SK-N-SH (cell line): ENCODE measurements around the gene RNU7-1. TPM values are rescaled to one million over a fixed set of nuclear protein-coding genes. Genes with fewer than 3 reads are reported as not detected.

Experiments
- CTCF ChIA-PET: fragments of 300-600, 350-600 bp; formaldehyde crosslinking; extraction: SDS; loops from one replicate; lab custom pipeline; 2021; lab: Yijun Ruan, JAX
- POLR2A ChIA-PET: fragments of 350-600 bp; sonication (Branson Sonifier 250); formaldehyde crosslinking; extraction: SDS; loops from one replicate; lab custom pipeline; 2020; ENCODE audit warnings: antibody characterized with exemption, inconsistent platforms; lab: Yijun Ruan, JAX
- DNase-seq: peaks from one replicate; pipeline ENCODE4 v3.0.0; 2012
- H2AFZ ChIP-seq: fragments of 200-600 bp; sonication (generic); 2 replicates; pipeline ENCODE4 v1.8.1; 2016; ENCODE audit warnings: antibody characterized with exemption, mild to moderate bottlenecking, low read depth
- H3F3A ChIP-seq: fragments of 200-600 bp; sonication (generic); replicated peaks from 2 replicates; pipeline ENCODE3; 2016; ENCODE audit warnings: antibody characterized with exemption, mild to moderate bottlenecking; ENCODE audit not compliant: insufficient read depth
- H3K27ac ChIP-seq, 2 experiments: fragments of 200-500 bp in 1 of 2; fragments of 200-600 bp in 1 of 2; sonication (Bioruptor generic) in 1 of 2; sonication (generic), shearing (Covaris generic) in 1 of 2; 2 replicates each; pipeline versions ENCODE4 v1.5.1 to v1.6.1; 2014 to 2016; ENCODE audit warnings: low read depth in 2 of 2, inconsistent platforms in 1 of 2, low read length in 1 of 2, mild to moderate bottlenecking in 1 of 2, mixed read lengths in 1 of 2
- H3K27me3 ChIP-seq: fragments of 200-600 bp; sonication (generic), shearing (Covaris generic); 2 replicates; pipeline ENCODE4 v1.6.1; 2016; ENCODE audit warnings: mixed run types; ENCODE audit not compliant: insufficient read depth
- H3K36me3 ChIP-seq, 2 experiments: fragments of 200-500 bp in 1 of 2; fragments of 200-600 bp in 1 of 2; sonication (Bioruptor generic) in 1 of 2; sonication (generic) in 1 of 2; replicated peaks in 1 of 2; 2 replicates each; pipeline versions ENCODE3 to v1.5.1; 2014 to 2016; ENCODE audit warnings: low read length in 1 of 2, mild to moderate bottlenecking in 1 of 2; ENCODE audit not compliant: insufficient read depth in 2 of 2, control insufficient read depth in 1 of 2
- H3K4me1 ChIP-seq, 2 experiments: fragments of 200-500 bp in 1 of 2; fragments of 200-600 bp in 1 of 2; sonication (Bioruptor generic) in 1 of 2; sonication (generic), shearing (Covaris generic) in 1 of 2; 2 replicates each; pipeline versions ENCODE4 v1.5.1 to v1.6.1; 2014 to 2016; ENCODE audit warnings: low read depth in 1 of 2, low read length in 1 of 2, mixed run types in 1 of 2; ENCODE audit not compliant: insufficient read depth in 2 of 2, control insufficient read depth in 1 of 2
- H3K4me2 ChIP-seq: fragments of 200-600 bp; sonication (generic), shearing (Covaris generic); 2 replicates; pipeline ENCODE4 v1.6.1; 2017; ENCODE audit warnings: mixed run types
- H3K4me3 ChIP-seq, 2 experiments: fragments of 200-500 bp in 1 of 2; fragments of 200-600 bp in 1 of 2; sonication (Bioruptor generic) in 1 of 2; sonication (generic), shearing (Covaris generic) in 1 of 2; 2 replicates each; pipeline versions ENCODE4 v1.5.1 to v1.8.1; 2014 to 2016; ENCODE audit warnings: low read depth in 2 of 2, inconsistent platforms in 1 of 2, low read length in 1 of 2, mild to moderate bottlenecking in 1 of 2, mixed read lengths in 1 of 2, moderate library complexity in 1 of 2
- H3K79me2 ChIP-seq: fragments of 200-600 bp; sonication (generic); 2 replicates; pipeline ENCODE4 v1.8.1; 2017; ENCODE audit warnings: mild to moderate bottlenecking; ENCODE audit not compliant: insufficient read depth
- H3K9ac ChIP-seq: fragments of 200-600 bp; sonication (generic); 2 replicates; pipeline ENCODE4 v1.6.1; 2017; ENCODE audit warnings: mixed run types
- H3K9me2 ChIP-seq: fragments of 200-600 bp; sonication (generic); 2 replicates; pipeline ENCODE4 v1.6.1; 2017; ENCODE audit warnings: mixed run types
- H3K9me3 ChIP-seq: fragments of 200-600 bp; sonication (generic); 2 replicates; pipeline ENCODE4 v1.6.1; 2017; ENCODE audit warnings: mixed run types, mild to moderate bottlenecking, moderate library complexity
- H4K20me1 ChIP-seq: fragments of 200-600 bp; sonication (generic); 2 replicates; pipeline ENCODE4 v1.6.1; 2017; ENCODE audit warnings: mild to moderate bottlenecking, mixed run types; ENCODE audit not compliant: insufficient read depth
- CHD2 ChIP-seq: fragments of 150-350 bp; IDR thresholded peaks from 2 replicates; pipeline ENCODE4 v1.6.1; 2018; ENCODE audit warnings: low read length; ENCODE audit not compliant: partially characterized antibody
- CTCF ChIP-seq: fragments of 200-600 bp; sonication (generic); IDR thresholded peaks from 2 replicates; pipeline ENCODE4 v1.6.1; 2017; ENCODE audit warnings: antibody characterized with exemption, mild to moderate bottlenecking, moderate library complexity
- ELF1 ChIP-seq: IDR thresholded peaks from 2 replicates; pipeline ENCODE4 v1.4.0; 2012
- NFIC ChIP-seq: IDR thresholded peaks from 2 replicates; pipeline ENCODE4 v1.4.0; 2012; ENCODE audit warnings: borderline replicate concordance
- RAD21 ChIP-seq: IDR thresholded peaks from 2 replicates; pipeline ENCODE4 v1.6.1; 2012; ENCODE audit warnings: mild to moderate bottlenecking, low read length
- RXRA ChIP-seq: IDR thresholded peaks from 2 replicates; pipeline ENCODE4 v1.4.0; 2012; ENCODE audit warnings: low read depth, mild to moderate bottlenecking, borderline replicate concordance
- TAF1 ChIP-seq: IDR thresholded peaks from 2 replicates; pipeline ENCODE4 v1.6.1; 2012; ENCODE audit warnings: low read depth, mild to moderate bottlenecking, low read length, moderate library complexity, borderline replicate concordance
- TEAD4 ChIP-seq: IDR thresholded peaks from 2 replicates; pipeline ENCODE4 v1.4.0; 2012; ENCODE audit warnings: mild to moderate bottlenecking, borderline replicate concordance; ENCODE audit not compliant: insufficient read depth
- USF1 ChIP-seq: IDR thresholded peaks from 2 replicates; pipeline ENCODE4 v1.4.0; 2012; ENCODE audit warnings: low read depth, borderline replicate concordance
- YY1 ChIP-seq: IDR thresholded peaks from 2 replicates; pipeline ENCODE4 v1.4.0; 2012; ENCODE audit warnings: low read depth, mild to moderate bottlenecking
- WGBS: methylation state at CpG from one replicate; pipeline ENCODE4 v1.1.6; 2017; ENCODE audit warnings: low lambda C conversion rate; 5-methylcytosine and 5-hydroxymethylcytosine counted together
- polyA plus RNA-seq, 3 experiments: library from polyadenylated mRNA; depleted of rRNA; stranded (reverse); fragments of >200 nt; gene quantifications; 2 replicates each; pipeline ENCODE4 v1.2.3, GENCODE V29; 2012
- TF ChIP-seq, protein P1 (sequence below): IDR thresholded peaks from 2 replicates; pipeline ENCODE4; 2012

The RNU7-1 gene
- polyA plus RNA-seq, 1 of the 3 experiments (the other 2 are of a cell fraction), result not detected

GRCh38 chr12:6975297-6976032 is 31.8 kb downstream of the RNU7-1 start:
- WGBS, result 96% methylated on average over 2 of the region's 2 CpGs

More at GRCh38 chr12:6975297-6976032, 31.8 kb downstream of the RNU7-1 start:
- TF ChIP-seq CHD2, result no peak
- no peak for TF ChIP-seq YY1
- no peak for TF ChIP-seq USF1
- no peak for TF ChIP-seq ELF1
- no peak for TF ChIP-seq NFIC
- TF ChIP-seq RXRA, result no peak
- no peak for TF ChIP-seq TEAD4
- no peak for TF ChIP-seq TAF1
- TF ChIP-seq CTCF, result no peak
- TF ChIP-seq, protein P1, sequence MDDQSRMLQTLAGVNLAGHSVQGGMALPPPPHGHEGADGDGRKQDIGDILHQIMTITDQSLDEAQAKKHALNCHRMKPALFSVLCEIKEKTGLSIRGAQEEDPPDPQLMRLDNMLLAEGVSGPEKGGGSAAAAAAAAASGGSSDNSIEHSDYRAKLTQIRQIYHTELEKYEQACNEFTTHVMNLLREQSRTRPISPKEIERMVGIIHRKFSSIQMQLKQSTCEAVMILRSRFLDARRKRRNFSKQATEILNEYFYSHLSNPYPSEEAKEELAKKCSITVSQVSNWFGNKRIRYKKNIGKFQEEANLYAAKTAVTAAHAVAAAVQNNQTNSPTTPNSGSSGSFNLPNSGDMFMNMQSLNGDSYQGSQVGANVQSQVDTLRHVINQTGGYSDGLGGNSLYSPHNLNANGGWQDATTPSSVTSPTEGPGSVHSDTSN, result no peak
- TF ChIP-seq RAD21, result no peak
- ChIA-PET POLR2A (interaction anchor here (0.9 kb wide), 1 partner anchor 32 kb away, joined by 3 read pairs; the partner anchor contains the start of genes C12orf57 and RNU7-1), CTCF (interaction anchor here (0.6 to 2.1 kb wide), 5 partner anchors 10 to 194 kb away, joined by 3 to 17 read pairs (median 3); partner anchors contain the start of genes C12orf57 and RNU7-1)
- Histone ChIP-seq H3K9ac (no peak overlapping the region), H4K20me1 (no peaks in the 10 kb centered on the region), H3K4me1 (peaks cover 2 to 3% of the 10 kb centered on the region in 2 experiments; a peak in 3 of 4 replicates), H3K27me3 (no peaks in the 10 kb centered on the region), H3K4me2 (no peak overlapping the region), H3K4me3 (no peak overlapping the region), H3K36me3 (peaks cover 51 to 63% of the 10 kb centered on the region in 2 experiments), H2AFZ (no peak overlapping the region), H3K27ac (no peak overlapping the region), H3K9me3 (no peaks in the 10 kb centered on the region), H3K79me2 (peaks cover 31% of the 10 kb centered on the region), H3K9me2 (no peaks in the 10 kb centered on the region), H3F3A (no peaks in the 10 kb centered on the region)
- DNase-seq, result no peak
